Measurements from ENCODE around the gene EPRS1.

DNA sequence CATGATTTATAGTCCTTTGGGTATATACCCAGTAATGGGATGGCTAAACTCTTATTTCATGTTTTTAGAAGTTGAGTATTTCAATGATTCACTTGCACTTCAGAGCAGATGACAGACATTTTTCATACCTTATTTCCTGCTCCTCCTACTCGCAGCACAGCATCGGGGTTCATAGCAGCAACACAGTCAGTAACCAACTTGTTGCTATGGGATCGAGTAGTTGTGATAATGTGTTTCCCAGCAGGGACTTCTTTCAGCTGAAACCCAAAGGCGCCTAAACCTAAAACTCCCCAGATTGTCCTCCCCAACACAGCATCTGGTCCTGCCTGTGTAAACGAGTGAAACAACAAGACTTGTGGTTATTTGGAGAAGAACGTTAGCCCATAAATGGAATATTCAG is 16.3 kb upstream of the EPRS1 start:
- TF ChIP-seq, protein P1, sequence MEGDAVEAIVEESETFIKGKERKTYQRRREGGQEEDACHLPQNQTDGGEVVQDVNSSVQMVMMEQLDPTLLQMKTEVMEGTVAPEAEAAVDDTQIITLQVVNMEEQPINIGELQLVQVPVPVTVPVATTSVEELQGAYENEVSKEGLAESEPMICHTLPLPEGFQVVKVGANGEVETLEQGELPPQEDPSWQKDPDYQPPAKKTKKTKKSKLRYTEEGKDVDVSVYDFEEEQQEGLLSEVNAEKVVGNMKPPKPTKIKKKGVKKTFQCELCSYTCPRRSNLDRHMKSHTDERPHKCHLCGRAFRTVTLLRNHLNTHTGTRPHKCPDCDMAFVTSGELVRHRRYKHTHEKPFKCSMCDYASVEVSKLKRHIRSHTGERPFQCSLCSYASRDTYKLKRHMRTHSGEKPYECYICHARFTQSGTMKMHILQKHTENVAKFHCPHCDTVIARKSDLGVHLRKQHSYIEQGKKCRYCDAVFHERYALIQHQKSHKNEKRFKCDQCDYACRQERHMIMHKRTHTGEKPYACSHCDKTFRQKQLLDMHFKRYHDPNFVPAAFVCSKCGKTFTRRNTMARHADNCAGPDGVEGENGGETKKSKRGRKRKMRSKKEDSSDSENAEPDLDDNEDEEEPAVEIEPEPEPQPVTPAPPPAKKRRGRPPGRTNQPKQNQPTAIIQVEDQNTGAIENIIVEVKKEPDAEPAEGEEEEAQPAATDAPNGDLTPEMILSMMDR (IDR thresholded peaks at IDR 0.05; ENCODE audit: low read depth, low read length, poor library complexity, severe bottlenecking), result no peak
- TF ChIP-seq EZH2phosphoT487 (IDR thresholded peaks at IDR 0.05; ENCODE audit: borderline replicate concordance, low read length), result no peak
